Left colon (tissue), 2 donors: ENCODE measurements around the gene NOL3. TPM values are rescaled to one million over a fixed set of nuclear protein-coding genes. Genes with fewer than 3 reads are reported as not detected.

Experiments
- ATAC-seq: fragments of 200-7000 bp; cut with Tn5 transposase; one replicate; pipeline ENCODE4 v1.9.1; 2020; ENCODE audit warnings: mild to moderate bottlenecking, moderate library complexity
- DNase-seq, 2 donors: peaks; one replicate each; pipeline ENCODE4 v3.0.0-alpha.2; 2020
- intact Hi-C, 2 donors: fragments of 100-400 bp; cut with DNase I in 1 of 2; cut with micrococcal nuclease in 1 of 2; formaldehyde crosslinking; loops; one replicate each; pipeline versions ENCODE4 v1.11.2 to v1.14.0; 2022; cut with DNase I, micrococcal nuclease
- total RNA-seq, 2 donors: library from RNA; stranded (reverse); fragmentation: NEBNext Ultra II Directional; extraction: Animal tissue kit (Norgen Biotek cat#: 25700); gene quantifications; one replicate each; pipeline ENCODE4 v1.2.1, GENCODE V29; 2021
- donor health status: DM: no; HTN: no; CAD: no.
- donor health status: DM: yes; HTN: yes; CAD: no.

Gene NOL3
- total RNA-seq, 2 donors from 2014 or later, result 23.1 to 30.2 TPM

DNA sequence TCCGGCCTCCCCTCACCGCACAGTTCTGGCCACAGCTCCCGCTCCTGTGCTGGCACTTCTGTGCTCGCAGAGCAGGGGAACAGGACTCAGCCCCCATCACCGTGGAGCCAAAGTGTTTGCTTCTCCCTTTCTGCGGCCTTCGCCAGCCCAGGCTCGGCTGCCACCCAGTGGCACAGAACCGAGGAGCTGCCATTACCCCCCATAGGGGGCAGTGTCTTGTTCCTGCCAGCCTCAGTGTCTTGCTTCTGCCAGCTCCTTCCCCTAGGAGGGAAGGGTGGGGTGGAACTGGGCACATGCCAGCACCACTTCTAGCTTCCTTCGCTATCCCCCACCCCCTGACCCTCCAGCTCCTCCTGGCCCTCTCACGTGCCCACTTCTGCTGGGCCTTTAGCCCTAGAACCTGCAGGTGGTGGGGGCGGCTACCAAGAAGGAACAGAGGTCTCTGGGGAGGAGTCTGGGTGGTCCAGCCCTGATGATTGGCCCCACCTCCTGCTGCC lies 27.9 kb downstream of the NOL3 start:
- peak; percentile 67 for ATAC-seq
- DNase-seq, result peak; percentile 77 to 82
- intact Hi-C loops, result no loop called here

DNA sequence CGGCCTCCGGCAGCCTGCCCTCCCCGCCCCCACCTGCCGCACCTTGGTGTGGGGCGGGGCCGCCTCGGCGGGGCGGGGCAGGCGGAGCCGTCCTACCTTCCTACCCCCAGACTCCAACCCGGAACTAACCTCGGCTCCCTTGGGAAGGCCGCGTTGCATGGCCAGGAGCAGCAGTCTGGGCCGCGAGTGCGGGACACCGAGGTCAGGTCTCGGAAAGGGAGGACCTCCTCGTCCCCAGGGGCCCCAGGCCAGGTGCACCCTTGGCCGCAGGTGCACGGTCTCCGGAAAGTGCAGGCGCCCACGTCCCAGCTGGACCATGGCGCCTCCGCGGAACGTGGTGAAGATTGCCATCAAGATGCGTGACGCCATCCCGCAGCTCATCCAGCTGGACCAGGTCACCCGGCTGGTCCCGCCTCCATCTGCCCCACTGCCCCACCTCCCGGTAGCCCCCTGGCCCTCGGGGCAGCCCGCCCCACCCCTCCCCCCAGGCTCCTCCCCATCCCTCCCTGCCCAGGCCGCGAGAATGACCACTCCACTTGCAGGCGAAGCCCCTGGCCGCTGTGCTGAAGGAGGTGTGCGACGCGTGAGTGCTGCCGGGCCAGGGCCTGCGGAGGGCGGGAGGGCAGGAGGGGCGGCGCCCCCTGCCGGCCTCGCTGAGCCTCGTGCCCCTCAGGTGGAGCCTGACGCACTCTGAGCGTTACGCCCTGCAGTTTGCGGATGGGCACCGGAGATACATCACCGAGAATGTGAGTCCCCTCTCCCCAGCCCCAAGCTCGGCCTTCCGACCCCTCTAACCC lies 28.9 kb downstream of the NOL3 start, which contains the start of gene ELMO3:
TSS of gene ELMO3 (plus strand) at position 121 of the 797 bp plus-strand sequence. CDS start at position 317, 196 bp downstream.
- ATAC-seq, result peak; percentile 86
- intact Hi-C loops, result no loop called here
- peak; percentile 87 to 89 for DNase-seq

GRCh38 chr16:67199808-67200198 lies 29.5 kb downstream of the NOL3 start:
- DNase-seq (peak in 1 of 2 donors; percentile 62), ATAC-seq (peak; percentile 42)
- intact Hi-C loops, result no loop called here

DNA sequence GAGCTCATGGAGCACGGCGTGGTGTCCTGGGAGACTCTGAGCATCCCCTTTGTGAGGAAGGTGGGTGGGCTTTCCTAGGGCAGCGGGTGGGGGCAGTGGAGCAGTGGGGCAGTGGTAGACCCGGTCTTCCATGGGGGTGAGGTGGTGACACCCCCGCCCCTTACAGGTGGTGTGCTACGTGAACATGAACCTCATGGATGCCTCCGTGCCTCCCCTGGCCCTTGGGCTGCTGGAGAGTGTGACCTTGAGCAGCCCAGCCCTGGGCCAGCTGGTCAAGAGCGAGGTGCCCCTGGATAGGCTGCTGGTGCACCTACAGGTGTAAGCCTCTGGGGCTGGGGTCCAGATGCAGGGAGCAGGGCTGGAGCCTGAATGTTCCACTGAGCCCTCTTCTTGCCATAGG lies 30.2 kb downstream of the NOL3 start:
- intact Hi-C loops, result no loop called here
- DNase-seq, result no peak
- ATAC-seq, result no peak

DNA sequence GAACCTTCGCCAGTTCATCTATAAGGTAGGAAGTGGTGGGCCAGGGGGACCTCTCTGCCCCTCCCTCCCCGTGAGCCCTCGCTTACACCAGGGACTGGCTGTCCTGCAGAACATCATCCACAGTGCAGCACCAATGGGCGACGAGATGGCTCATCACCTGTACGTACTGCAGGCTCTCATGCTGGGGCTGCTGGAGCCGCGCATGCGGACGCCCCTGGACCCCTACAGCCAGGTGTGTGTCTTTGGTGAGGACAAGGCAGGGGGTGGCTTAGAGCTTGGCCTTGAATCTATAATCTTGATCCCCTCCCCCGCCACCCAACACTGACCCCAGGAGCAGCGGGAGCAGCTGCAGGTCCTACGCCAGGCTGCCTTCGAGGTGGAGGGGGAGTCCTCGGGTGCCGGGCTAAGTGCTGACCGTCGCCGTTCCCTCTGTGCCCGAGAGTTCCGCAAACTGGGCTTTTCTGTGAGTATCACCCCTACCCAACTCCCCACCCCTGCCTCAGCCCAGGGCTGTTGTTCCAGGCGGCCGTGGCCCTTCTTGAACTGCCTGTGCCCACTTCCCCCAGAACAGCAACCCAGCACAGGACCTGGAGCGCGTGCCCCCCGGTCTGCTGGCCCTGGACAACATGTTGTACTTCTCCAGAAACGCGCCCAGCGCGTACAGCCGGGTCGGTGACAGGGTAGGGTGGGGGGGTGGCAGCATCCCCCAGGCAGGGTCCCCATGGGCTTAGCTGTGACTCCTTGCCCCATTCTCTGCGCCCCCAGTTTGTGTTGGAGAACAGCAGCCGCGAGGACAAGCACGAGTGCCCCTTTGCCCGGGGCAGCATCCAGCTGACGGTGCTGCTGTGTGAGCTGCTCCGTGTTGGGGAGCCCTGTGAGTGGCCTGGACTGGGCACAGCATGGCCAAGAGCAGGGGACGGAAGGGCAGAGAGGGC lies 31.3 kb downstream of the NOL3 start:
- DNase-seq (no peak), ATAC-seq (no peak)
- intact Hi-C loops, result no loop called here

- DNase-seq (no peak), ATAC-seq (no peak)
- intact Hi-C loops, result no loop called here
Measured at GRCh38 chr16:67202426-67202825, 32.1 kb downstream of the NOL3 start.

GRCh38 chr16:67202956-67203493 lies 32.7 kb downstream of the NOL3 start:
- intact Hi-C loops, result no loop called here
- DNase-seq (no peak), ATAC-seq (no peak)

- intact Hi-C loops, result no loop called here
- ATAC-seq (no peak), DNase-seq (no peak)
Measured at GRCh38 chr16:67204076-67204475, 33.7 kb downstream of the NOL3 start.

- no peak for DNase-seq
- intact Hi-C loops, result no loop called here
- no peak for ATAC-seq
Measured at GRCh38 chr16:67206129-67206837, 35.9 kb downstream of the NOL3 start.

DNA sequence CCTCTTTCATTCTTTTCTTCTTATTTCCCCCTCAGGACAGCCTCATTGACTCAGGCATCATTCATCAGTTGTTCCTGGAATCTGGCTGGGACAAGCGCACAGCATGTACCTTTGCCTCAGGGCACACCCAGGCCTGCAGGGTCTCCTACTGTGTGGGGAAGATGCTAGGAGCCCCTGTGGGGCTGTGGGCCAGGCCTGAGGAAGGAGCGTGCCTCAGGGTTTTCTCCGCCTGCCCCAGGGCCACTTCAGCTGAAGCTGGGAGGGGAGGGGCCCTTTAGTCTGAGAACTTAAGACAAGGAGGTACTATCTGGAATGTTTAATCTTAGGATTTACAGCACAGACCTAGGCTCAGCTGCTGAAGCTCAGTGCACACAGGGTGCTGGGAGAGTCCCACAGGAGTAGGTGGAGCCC lies 36.5 kb downstream of the NOL3 start:
- peak; percentile 12 for ATAC-seq
- intact Hi-C loops, result no loop called here
- no peak for DNase-seq

GRCh38 chr16:67207249-67208091 lies 37.1 kb downstream of the NOL3 start:
- intact Hi-C loops, result no loop called here
- ATAC-seq (peak; percentile 17), DNase-seq (no peak)

DNA sequence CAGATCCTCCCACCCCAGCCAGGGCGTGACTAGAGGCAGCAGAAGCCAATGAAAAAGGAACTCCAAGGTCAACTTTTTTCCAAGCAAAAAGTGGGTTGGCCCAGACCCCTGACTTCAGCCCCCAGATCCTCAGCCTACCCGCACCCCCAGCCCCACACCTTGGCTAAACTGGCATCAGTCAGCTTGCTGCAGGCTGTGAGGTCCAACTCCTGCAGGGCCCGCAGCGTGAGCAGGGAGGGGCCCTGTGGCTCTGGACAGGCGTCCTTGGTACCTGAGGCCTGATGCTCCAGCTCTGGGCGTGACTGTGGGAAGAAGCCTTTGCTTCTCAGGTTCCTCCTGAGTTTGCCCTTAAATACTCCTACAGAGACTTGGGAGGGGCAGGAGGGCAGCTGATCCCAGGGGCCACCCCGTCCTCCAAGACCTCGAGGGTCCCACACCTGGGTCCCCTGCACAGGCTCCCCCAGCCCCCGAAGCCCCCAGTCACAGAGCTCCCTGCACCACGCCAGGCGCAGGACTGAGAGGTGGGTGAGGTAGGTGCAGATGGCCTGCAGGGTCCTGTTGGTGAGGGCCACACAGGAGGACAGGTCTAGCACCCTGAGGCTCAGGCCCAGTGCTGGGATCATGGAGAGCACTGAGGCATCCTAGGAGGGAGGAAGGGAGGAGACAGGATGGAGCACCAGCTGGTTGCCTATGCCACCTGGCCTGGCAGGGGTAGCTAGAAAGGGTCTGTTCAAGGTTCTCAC lies 38.0 kb downstream of the NOL3 start:
- intact Hi-C loops, result no loop called here
- ATAC-seq, result peak; percentile 17
- DNase-seq, result no peak

DNA sequence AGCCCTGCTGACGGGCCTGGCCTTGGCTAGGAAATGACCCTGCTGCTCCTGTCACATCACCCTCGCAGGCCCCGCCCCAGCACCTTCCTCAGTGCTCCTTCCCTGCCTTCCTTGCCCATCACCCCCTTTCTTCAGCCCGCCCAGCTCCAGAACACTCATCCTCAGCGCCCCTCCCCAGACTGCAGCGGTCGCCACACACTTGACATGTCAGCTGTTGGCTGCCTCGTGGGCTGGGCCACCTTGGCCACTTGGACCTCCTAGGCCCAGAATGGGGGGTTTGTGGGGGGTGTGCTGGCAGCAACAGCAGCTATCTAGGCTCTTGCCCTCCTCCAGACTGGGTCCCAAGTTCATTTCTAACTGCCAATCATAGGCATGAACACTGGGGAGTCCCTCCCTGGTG lies 39.2 kb downstream of the NOL3 start:
- intact Hi-C loops, result no loop called here
- no peak for DNase-seq
- no peak for ATAC-seq

DNA sequence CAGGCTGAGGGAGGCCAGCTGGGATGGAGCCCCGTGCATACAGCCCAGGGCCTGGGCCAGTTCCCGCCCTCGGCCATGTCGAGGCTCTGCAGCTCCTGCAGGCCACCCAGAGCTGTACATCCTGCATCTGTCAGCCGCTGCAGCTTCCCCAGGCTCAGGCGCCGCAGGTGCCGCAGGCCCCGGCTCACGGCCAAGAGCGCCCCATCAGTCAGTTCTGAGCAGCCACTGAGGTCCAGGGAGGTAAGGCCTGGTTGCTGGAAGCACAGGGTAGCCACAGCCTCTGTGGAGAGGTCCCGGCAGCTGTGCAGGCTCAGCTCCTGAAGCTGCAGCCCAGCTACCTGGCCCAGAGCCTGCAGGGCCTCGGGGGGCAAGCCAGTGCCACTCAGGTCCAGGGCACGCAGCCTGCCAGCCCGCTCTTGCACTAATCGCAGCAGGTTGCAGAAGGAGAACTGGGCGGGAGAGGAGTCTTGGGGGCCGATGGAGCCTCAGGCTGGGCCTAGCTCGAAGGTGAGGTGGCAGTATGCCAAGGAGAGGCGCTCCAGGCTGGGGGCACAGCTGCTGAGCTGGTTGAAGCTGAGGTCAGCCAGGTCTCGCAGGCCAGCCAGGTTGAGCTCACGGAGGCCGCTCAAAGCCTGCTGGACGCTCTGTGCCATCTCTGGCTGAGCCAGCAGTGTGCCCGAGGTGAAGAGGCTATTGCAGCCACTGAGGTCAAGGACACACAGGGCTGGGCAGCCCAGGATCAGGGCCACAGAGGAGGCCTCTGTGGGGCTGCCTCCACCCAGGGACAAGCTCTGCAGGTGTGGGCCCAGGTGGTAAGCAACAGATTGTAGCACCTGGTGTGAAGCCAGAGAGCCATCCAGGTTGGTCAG lies 40.0 kb downstream of the NOL3 start:
- intact Hi-C loops, result no loop called here
- ATAC-seq, result no peak
- DNase-seq, result no peak

- DNase-seq, result no peak
- intact Hi-C loops, result no loop called here
- ATAC-seq, result no peak
Measured at GRCh38 chr16:67211674-67212073, 41.3 kb downstream of the NOL3 start.

DNA sequence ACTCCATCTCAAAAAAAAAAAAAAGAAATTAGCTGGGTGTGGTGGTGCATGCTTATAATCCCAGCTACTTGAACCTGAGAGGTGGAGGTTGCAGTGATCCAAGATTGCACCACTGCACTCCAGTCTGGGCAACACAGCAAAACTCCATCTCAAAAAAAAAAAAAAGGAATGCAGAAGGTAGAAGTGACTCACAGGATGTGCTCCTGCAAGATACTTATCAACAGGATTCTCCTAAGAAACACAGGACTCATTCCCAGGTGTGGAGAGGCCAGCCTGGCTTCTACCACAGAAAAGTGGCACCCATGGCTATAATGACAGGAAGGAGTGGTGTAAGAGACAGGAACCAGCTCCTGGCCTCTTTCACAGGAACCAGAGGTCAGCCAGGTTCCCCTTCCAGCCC lies 42.4 kb downstream of the NOL3 start:
- intact Hi-C loops, result no loop called here
- ATAC-seq (no peak), DNase-seq (no peak)
